MM.1S (cell line): ENCODE data around the gene ADAMTSL1.

Experiments used
- DNase-seq: peaks from one replicate; pipeline ENCODE4 v3.0.0-alpha.2; 2015
- H2AFZ ChIP-seq: fragments of 300-600 bp; sonication (generic); 2 replicates; pipeline ENCODE4 v1.6.0; 2016; ENCODE audit warnings: antibody characterized with exemption, low read length
- H3F3A ChIP-seq: fragments of 300-600 bp; sonication (generic); 2 replicates; pipeline ENCODE4 v1.6.1; 2016; ENCODE audit warnings: mild to moderate bottlenecking, antibody characterized with exemption, low read length, moderate library complexity, mixed read lengths; ENCODE audit not compliant: insufficient read depth
- H3K27ac ChIP-seq: fragments of 300-600 bp; sonication (generic); 2 replicates; pipeline ENCODE4 v1.5.1; 2016; ENCODE audit warnings: mild to moderate bottlenecking, low read length
- H3K27me3 ChIP-seq: fragments of 300-600 bp; sonication (generic); replicated peaks from 2 replicates; pipeline ENCODE4 v1.6.0; 2016; ENCODE audit warnings: low read length; ENCODE audit not compliant: insufficient read depth
- H3K36me3 ChIP-seq: fragments of 300-600 bp; sonication (generic); replicated peaks from 2 replicates; pipeline ENCODE4 v1.6.1; 2016; ENCODE audit warnings: mild to moderate bottlenecking, low read length, mixed read lengths; ENCODE audit not compliant: insufficient read depth
- H3K4me1 ChIP-seq: fragments of 300-600 bp; sonication (generic); 2 replicates; pipeline ENCODE4 v1.6.1; 2016; ENCODE audit warnings: low read length, mixed read lengths
- H3K4me2 ChIP-seq: fragments of 300-600 bp; sonication (generic); 2 replicates; pipeline ENCODE4 v1.6.0; 2016; ENCODE audit warnings: low read depth, low read length
- H3K4me3 ChIP-seq: fragments of 300-600 bp; sonication (generic); 2 replicates; pipeline ENCODE4 v1.5.1; 2016; ENCODE audit warnings: low read length, mixed read lengths
- H3K79me2 ChIP-seq: fragments of 300-600 bp; sonication (generic); 2 replicates; pipeline ENCODE4 v1.6.1; 2016; ENCODE audit warnings: mixed run types, low read length, mixed read lengths
- H3K9ac ChIP-seq: fragments of 300-600 bp; sonication (generic); 2 replicates; pipeline ENCODE4 v1.6.1; 2016; ENCODE audit warnings: low read length, mixed read lengths
- H3K9me2 ChIP-seq: fragments of 300-600 bp; sonication (generic); replicated peaks from 2 replicates; pipeline ENCODE4 v1.6.1; 2016; ENCODE audit warnings: mild to moderate bottlenecking, low read length, mixed read lengths; ENCODE audit not compliant: insufficient read depth
- H3K9me3 ChIP-seq: fragments of 300-600 bp; sonication (generic); replicated peaks from 2 replicates; pipeline ENCODE4 v1.6.1; 2016; ENCODE audit warnings: mild to moderate bottlenecking, low read length, mixed read lengths; ENCODE audit not compliant: insufficient read depth
- H4K20me1 ChIP-seq: fragments of 300-600 bp; sonication (generic); 2 replicates; pipeline ENCODE4 v1.6.1; 2016; ENCODE audit warnings: mild to moderate bottlenecking, low read length, moderate library complexity, mixed read lengths; ENCODE audit not compliant: insufficient read depth
- EZH2 ChIP-seq: fragments of 300-600 bp; sonication (generic); optimal IDR thresholded peaks from 2 replicates; pipeline ENCODE3; 2017; ENCODE audit warnings: low read depth, mild to moderate bottlenecking, antibody characterized with exemption, low read length, mixed read lengths
- EZH2phosphoT487 ChIP-seq: fragments of 300-600 bp; sonication (generic); IDR thresholded peaks from 2 replicates; pipeline ENCODE4 v1.6.1; 2018; ENCODE audit warnings: antibody characterized with exemption, low read length
- TF ChIP-seq, protein P1 (sequence below): fragments of 300-600 bp; sonication (generic); IDR thresholded peaks from 2 replicates; pipeline ENCODE4 v1.5.1; 2016; ENCODE audit warnings: antibody characterized with exemption, low read length, mixed read lengths

The ADAMTSL1 gene

DNA sequence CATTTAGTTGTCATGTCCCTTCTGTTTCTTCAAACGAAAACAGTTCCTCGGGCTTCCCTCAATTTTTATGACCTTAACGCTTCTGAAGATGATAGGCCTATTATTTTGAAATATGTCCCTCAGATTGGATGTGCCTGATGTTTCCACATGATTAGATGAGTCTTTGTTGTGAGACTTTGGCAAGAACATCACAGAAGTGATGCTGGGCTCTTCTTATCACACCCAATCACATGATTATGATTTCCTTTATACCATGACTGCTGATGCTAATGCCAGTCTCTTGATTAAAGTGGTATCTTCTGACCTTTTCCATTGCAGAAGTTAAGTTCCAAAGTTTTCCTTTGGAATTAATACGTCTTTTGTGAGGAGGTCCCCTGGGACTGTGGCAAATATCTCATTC lies 383.4 kb downstream of the ADAMTSL1 start:
- H4K20me1 ChIP-seq = no peaks in the 10 kb centered on the region
- H3K9me3 ChIP-seq = no peaks in the 10 kb centered on the region
- no peaks in the 10 kb centered on the region for H3K79me2 ChIP-seq
- H3K9ac ChIP-seq = no peak overlapping the region
- no peaks in the 10 kb centered on the region for H3K9me2 ChIP-seq
- H3K4me3 ChIP-seq = no peak overlapping the region
- no peak for DNase-seq
- no peaks in the 10 kb centered on the region for H3K36me3 ChIP-seq
- H3K4me2 ChIP-seq = no peak overlapping the region
- no peaks in the 10 kb centered on the region for H3K27me3 ChIP-seq
- no peaks in the 10 kb centered on the region for H3K4me1 ChIP-seq
- no peaks in the 10 kb centered on the region for H3F3A ChIP-seq
- no peak overlapping the region for H3K27ac ChIP-seq
- no peak overlapping the region for H2AFZ ChIP-seq
- TF ChIP-seq EZH2 = no peak
- TF ChIP-seq EZH2phosphoT487 = no peak
- TF ChIP-seq, protein P1, sequence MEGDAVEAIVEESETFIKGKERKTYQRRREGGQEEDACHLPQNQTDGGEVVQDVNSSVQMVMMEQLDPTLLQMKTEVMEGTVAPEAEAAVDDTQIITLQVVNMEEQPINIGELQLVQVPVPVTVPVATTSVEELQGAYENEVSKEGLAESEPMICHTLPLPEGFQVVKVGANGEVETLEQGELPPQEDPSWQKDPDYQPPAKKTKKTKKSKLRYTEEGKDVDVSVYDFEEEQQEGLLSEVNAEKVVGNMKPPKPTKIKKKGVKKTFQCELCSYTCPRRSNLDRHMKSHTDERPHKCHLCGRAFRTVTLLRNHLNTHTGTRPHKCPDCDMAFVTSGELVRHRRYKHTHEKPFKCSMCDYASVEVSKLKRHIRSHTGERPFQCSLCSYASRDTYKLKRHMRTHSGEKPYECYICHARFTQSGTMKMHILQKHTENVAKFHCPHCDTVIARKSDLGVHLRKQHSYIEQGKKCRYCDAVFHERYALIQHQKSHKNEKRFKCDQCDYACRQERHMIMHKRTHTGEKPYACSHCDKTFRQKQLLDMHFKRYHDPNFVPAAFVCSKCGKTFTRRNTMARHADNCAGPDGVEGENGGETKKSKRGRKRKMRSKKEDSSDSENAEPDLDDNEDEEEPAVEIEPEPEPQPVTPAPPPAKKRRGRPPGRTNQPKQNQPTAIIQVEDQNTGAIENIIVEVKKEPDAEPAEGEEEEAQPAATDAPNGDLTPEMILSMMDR = no peak

DNA sequence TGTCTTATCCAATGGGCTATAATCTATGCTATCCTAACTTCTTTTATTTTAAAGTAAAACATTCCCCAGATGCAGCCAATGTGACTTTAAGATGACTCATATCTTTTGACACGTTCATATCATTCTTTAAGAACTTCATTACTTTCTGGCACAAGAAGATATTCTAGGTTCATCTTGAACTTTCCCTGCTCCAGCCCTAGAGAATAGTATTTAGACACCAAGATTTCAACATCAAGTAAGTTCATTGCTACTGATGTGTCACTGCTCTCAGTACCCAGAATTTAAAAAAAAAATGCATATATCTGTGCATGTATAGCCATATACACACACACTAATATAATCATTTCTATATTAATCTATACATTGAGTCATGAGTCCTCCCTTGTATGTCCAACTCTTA lies 383.8 kb downstream of the ADAMTSL1 start:
- H3K9me3 ChIP-seq = no peaks in the 10 kb centered on the region
- H3K4me2 ChIP-seq = no peak overlapping the region
- TF ChIP-seq, protein P1 = no peak
- TF ChIP-seq EZH2phosphoT487 = no peak
- no peak for TF ChIP-seq EZH2
- H3K36me3 ChIP-seq = no peaks in the 10 kb centered on the region
- H3K79me2 ChIP-seq = no peaks in the 10 kb centered on the region
- no peaks in the 10 kb centered on the region for H3K27me3 ChIP-seq
- no peaks in the 10 kb centered on the region for H4K20me1 ChIP-seq
- no peak for DNase-seq
- no peaks in the 10 kb centered on the region for H3F3A ChIP-seq
- no peaks in the 10 kb centered on the region for H3K9me2 ChIP-seq
- H3K4me1 ChIP-seq = no peaks in the 10 kb centered on the region
- H2AFZ ChIP-seq = no peak overlapping the region
- H3K4me3 ChIP-seq = no peak overlapping the region
- H3K9ac ChIP-seq = no peak overlapping the region
- H3K27ac ChIP-seq = no peak overlapping the region

DNA sequence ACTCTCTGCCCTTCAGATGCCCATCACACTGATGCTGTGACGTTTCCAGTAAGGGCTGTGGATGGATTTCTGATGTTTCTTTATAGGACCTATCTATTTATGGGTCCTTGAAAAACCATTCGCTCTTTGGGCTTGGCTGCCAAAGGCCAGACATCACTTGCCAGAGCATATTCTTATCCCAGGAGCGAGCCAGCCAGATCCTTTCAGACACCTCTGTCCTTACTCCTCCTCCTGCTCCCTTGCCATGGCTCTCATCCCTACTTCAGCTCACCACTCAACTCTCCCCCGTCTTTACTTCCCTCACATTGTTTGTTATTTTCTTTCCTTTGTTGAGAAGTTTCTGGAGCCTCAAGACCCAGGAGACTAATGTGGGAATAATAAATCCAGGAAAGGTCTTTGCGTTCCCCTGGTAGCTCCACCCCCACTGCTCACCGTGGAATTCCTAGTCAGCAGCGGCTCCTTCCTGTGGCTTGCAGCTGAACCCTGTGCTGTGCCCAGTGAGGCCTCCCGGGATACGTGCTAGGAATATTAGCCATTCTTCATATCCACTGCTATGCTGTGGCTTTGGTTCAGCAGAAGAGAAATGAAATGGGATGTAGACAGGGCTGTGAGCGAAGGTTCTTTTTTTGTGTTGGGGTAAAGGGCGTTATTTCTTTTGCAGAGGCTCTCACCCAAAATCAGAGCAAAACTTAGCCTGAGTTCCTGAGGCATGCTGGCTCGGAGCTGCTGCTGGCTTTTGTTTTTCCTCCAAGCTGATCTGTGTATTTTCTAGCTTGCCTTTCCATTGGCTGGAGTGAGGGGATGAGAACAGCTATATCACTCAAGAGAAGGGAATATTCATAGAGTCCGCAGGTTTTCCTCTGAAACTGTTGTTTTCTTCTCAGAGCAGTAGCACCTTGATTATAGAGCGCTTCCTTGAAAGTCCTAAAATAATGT lies 387.9 kb downstream of the ADAMTSL1 start:
- Histone ChIP-seq H3K4me2 (no peak overlapping the region), H3K4me1 (no peaks in the 10 kb centered on the region), H3K79me2 (no peaks in the 10 kb centered on the region), H3K9me2 (no peaks in the 10 kb centered on the region), H4K20me1 (no peaks in the 10 kb centered on the region), H3K9ac (no peak overlapping the region), H3K27me3 (no peaks in the 10 kb centered on the region), H3K4me3 (no peak overlapping the region), H3K36me3 (no peaks in the 10 kb centered on the region), H2AFZ (no peak overlapping the region), H3K9me3 (no peaks in the 10 kb centered on the region), H3F3A (no peaks in the 10 kb centered on the region), H3K27ac (no peak overlapping the region)
- no peak for DNase-seq
- TF ChIP-seq EZH2 = no peak
- TF ChIP-seq, protein P1 = no peak
- TF ChIP-seq EZH2phosphoT487 = no peak
